ENCODE results near the gene SLC8B1. TPM values are rescaled to one million over a fixed set of nuclear protein-coding genes. Genes with fewer than 3 reads are reported as not detected.
A peak's percentile ranks its signal among the peaks of the same experiment; 100 is the strongest.

Gene SLC8B1
- polyA plus RNA-seq, 3 donors: 21.6 to 46.0 (median 32.4) TPM

DNA sequence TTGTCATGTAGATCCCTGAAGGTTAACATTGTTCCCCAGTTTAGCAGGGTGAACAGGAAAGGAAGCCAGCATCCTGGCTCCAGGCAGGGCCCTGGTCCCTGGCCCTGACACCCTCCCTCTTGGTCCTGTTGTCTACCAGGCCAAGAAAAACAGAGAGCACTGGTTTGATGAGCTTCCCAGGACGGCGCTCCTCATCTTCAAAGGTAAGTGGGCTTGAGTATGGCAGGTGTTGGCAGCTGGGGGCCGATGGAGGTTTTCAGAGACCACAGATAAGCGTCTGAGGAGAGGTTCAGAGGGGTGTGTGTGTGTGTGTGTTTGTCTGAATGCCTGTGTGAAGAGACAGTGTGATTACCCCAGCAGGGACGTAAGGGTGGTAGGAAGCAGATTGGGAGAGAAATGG, 56.3 kb downstream of the SLC8B1 start:
- peaks cover 0 to 1% (median 0%) of the 10 kb centered on the region in 3 donors for H3K27me3 Mint-ChIP-seq (ENCODE audit: low read depth in 3 of 3)
- intact Hi-C loops (cut with micrococcal nuclease): loop anchor here in 1 of 2 donors (10.0 kb wide), 1 partner anchor 84 kb away; no protein-coding TSS in a partner anchor

DNA sequence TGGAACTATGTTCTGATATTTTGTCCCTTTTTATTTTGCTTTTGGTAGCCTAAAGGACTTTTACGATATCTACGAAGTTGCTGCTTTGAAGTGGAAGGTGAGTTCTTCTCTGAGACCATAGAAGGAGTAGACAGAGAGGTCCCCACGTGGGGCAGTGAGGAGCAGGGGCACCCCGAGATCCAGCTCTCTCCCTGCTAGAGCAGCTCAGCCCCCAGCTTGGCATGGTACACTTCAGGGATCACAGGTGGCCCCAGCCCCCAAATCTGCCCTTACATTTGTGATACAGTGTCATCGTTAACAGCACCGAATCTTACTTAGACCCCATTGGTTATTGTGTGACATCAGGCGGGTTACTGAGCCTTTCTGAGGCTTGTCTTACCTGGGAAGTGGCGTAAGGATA, 56.8 kb downstream of the SLC8B1 start:
- WGBS (ENCODE audit: insufficient coverage): 94% methylated on average over 8 of the region's 8 CpGs
- DNase-seq: no peak
- H2AFZ ChIP-seq (ENCODE audit: insufficient read depth, low read depth, low read length, poor library complexity, severe bottlenecking): no peak overlapping the region
- no peaks in the 10 kb centered on the region for H3K27me3 ChIP-seq (ENCODE audit: control insufficient read depth in 2 of 2, insufficient read depth in 2 of 2, low read length in 2 of 2)
- no peak overlapping the region for H3K4me3 Mint-ChIP-seq
- H4K20me1 ChIP-seq (ENCODE audit: insufficient read depth, low read length): no peaks in the 10 kb centered on the region
- H3K36me3 ChIP-seq (replicated peaks in 1 of 2; ENCODE audit: control insufficient read depth in 1 of 2, insufficient read depth in 2 of 2, low read length in 2 of 2): peaks cover 82 to 93% of the 10 kb centered on the region in 2 donors
- intact Hi-C loops (cut with micrococcal nuclease): loop anchor here in 1 of 2 donors (10.0 kb wide), 1 partner anchor 83 kb away; no protein-coding TSS in a partner anchor
- peaks cover 4% of the 10 kb centered on the region for H3K4me1 Mint-ChIP-seq
- TF ChIP-seq, protein P1, sequence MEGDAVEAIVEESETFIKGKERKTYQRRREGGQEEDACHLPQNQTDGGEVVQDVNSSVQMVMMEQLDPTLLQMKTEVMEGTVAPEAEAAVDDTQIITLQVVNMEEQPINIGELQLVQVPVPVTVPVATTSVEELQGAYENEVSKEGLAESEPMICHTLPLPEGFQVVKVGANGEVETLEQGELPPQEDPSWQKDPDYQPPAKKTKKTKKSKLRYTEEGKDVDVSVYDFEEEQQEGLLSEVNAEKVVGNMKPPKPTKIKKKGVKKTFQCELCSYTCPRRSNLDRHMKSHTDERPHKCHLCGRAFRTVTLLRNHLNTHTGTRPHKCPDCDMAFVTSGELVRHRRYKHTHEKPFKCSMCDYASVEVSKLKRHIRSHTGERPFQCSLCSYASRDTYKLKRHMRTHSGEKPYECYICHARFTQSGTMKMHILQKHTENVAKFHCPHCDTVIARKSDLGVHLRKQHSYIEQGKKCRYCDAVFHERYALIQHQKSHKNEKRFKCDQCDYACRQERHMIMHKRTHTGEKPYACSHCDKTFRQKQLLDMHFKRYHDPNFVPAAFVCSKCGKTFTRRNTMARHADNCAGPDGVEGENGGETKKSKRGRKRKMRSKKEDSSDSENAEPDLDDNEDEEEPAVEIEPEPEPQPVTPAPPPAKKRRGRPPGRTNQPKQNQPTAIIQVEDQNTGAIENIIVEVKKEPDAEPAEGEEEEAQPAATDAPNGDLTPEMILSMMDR (IDR thresholded peaks at IDR 0.05): no peak
- no peak overlapping the region for H3K9ac ChIP-seq (ENCODE audit: insufficient read depth, low read length, poor library complexity, severe bottlenecking)
- peaks cover 0 to 1% (median 0%) of the 10 kb centered on the region in 3 donors for H3K27me3 Mint-ChIP-seq (ENCODE audit: low read depth in 3 of 3)
- H3K79me2 ChIP-seq (ENCODE audit: insufficient read depth, low read length): no peaks in the 10 kb centered on the region
- H3K27ac ChIP-seq (ENCODE audit: low read depth in 1 of 2, low read length in 2 of 2): no peak overlapping the region
- H3K4me1 ChIP-seq (ENCODE audit: control insufficient read depth in 1 of 2, insufficient read depth in 2 of 2, low read length in 2 of 2): no peaks in the 10 kb centered on the region
- no peaks in the 10 kb centered on the region for H3K9me3 Mint-ChIP-seq
- peak overlapping the region in 2 of 7 donors; percentile 11 to 77 for H3K27ac Mint-ChIP-seq
- no peaks in the 10 kb centered on the region for H3K9me3 ChIP-seq (replicated peaks in 1 of 2; ENCODE audit: control insufficient read depth in 1 of 2, insufficient read depth in 1 of 2, low read length in 2 of 2)
- H3K4me2 ChIP-seq (replicated peaks; ENCODE audit: extremely low read depth, low read length, poor library complexity, severe bottlenecking): no peak overlapping the region
- peaks cover 71 to 94% of the 10 kb centered on the region in 2 donors for H3K36me3 Mint-ChIP-seq
- no peak overlapping the region for H3K4me3 ChIP-seq (replicated peaks in 1 of 3; ENCODE audit: low read depth in 2 of 3, low read length in 3 of 3)

More for the DNA sequence above, 56.3 kb downstream of the SLC8B1 start:
- no peaks in the 10 kb centered on the region for H3K9me3 Mint-ChIP-seq
- H3K27ac Mint-ChIP-seq: peak overlapping the region in 2 of 7 donors; percentile 69 to 85
- no peak overlapping the region for H3K4me3 Mint-ChIP-seq
- H3K4me1 ChIP-seq (ENCODE audit: control insufficient read depth in 1 of 2, insufficient read depth in 2 of 2, low read length in 2 of 2): no peaks in the 10 kb centered on the region
- no peak overlapping the region for H3K4me3 ChIP-seq (replicated peaks in 1 of 3; ENCODE audit: low read depth in 2 of 3, low read length in 3 of 3)
- H3K36me3 ChIP-seq (replicated peaks in 1 of 2; ENCODE audit: control insufficient read depth in 1 of 2, insufficient read depth in 2 of 2, low read length in 2 of 2): peaks cover 82 to 93% of the 10 kb centered on the region in 2 donors
- H3K9me3 ChIP-seq (replicated peaks in 1 of 2; ENCODE audit: control insufficient read depth in 1 of 2, insufficient read depth in 1 of 2, low read length in 2 of 2): no peaks in the 10 kb centered on the region
- peaks cover 69 to 94% of the 10 kb centered on the region in 2 donors for H3K36me3 Mint-ChIP-seq
- no peaks in the 10 kb centered on the region for H3K79me2 ChIP-seq (ENCODE audit: insufficient read depth, low read length)
- H4K20me1 ChIP-seq (ENCODE audit: insufficient read depth, low read length): no peaks in the 10 kb centered on the region
- no peak overlapping the region for H3K4me2 ChIP-seq (replicated peaks; ENCODE audit: extremely low read depth, low read length, poor library complexity, severe bottlenecking)
- H3K9ac ChIP-seq (ENCODE audit: insufficient read depth, low read length, poor library complexity, severe bottlenecking): no peak overlapping the region
- H3K27me3 ChIP-seq (ENCODE audit: control insufficient read depth in 2 of 2, insufficient read depth in 2 of 2, low read length in 2 of 2): no peaks in the 10 kb centered on the region
- H3K4me1 Mint-ChIP-seq: peaks cover 4% of the 10 kb centered on the region
- DNase-seq: no peak
- H3K27ac ChIP-seq (ENCODE audit: low read depth in 1 of 2, low read length in 2 of 2): no peak overlapping the region
- 89% methylated on average over 2 of the region's 5 CpGs for WGBS (ENCODE audit: insufficient coverage)
- TF ChIP-seq, protein P1 (IDR thresholded peaks at IDR 0.05): no peak
- H2AFZ ChIP-seq (ENCODE audit: insufficient read depth, low read depth, low read length, poor library complexity, severe bottlenecking): no peak overlapping the region
